NCI-H2171 (cell line): ENCODE results near the gene NARS2.

Source experiments
- DNase-seq: peaks from one replicate; lab custom pipeline; 2025; lab: John Stamatoyannopoulos, UW

The NARS2 gene

DNA sequence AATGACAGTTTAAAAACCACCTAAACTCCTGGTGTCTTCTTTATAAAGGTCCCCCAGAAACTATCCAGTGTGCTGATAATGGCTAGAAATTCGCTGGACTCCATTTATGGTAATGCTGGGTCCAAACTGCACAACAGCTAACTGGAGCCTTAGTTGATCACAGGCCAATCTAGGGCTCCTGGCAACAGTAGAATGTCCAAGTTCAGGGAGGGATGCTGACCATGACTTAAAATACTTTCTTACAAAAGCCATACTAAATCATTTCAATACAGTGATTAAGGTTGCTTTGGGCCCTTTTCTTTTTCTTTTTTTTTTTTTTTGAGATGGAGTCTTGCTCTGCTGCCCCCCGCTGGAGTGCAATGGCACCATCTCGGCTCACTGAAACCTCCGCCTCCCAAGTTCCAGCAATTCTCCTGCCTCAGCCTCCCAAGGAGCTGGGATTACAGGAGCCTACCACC lies 142.6 kb downstream of the NARS2 start:
- DNase-seq = no peak

DNA sequence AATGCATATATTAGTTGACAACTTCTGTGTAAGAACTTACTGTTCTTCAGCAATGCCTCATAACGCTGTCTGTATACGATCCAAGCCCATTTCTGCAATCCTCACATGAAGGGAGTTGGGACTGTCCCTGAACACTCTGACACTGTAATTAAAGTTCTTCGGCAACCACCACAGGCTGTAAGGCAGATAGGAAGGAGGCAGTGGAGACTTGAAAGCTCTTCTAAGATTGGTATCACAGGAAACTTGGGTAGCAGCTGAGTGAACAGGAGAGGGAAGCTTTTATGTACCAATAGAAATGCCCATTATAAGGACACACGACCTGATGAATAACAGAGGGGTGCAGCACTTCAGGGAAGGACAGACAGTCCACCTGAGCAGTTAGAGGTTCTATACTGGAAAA lies 145.0 kb downstream of the NARS2 start:
- no peak for DNase-seq

DNA sequence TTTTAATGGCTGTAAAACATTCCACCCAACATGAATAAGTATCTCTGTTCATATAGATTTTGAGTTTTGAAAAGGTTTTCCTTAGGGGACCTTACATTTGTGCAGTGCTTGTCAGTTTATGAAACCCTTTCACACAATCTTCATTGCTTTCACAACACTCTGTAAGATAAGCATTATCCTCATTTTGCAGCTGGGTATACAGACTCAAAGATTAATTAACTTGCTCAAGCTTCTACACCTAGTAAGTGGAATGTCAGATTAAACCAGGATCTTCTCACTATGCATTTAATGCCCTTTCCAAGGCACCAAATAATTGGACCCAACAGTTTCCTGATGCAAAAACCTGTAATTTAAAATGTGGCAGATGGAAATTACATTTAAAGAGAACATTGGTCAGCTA lies 145.5 kb downstream of the NARS2 start:
- DNase-seq = no peak

DNA sequence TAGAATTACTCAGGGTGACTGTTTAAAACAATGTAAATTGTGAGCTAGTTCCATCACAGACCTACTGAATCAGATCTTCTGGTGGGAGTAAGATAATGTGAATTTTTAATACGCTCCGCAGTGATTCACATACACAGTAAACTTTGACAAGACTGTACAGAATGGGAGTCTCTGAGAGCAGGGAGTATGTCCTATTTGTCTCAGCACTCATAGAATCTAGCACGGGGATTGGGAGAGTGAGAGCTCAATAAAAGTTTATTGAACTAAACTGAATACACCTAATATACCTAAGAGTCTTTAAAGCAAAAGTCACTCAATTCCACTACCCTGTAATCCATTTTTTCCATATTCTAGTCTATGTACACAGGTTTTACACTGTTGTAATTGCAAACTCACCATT lies 145.9 kb downstream of the NARS2 start:
- DNase-seq = no peak

DNA sequence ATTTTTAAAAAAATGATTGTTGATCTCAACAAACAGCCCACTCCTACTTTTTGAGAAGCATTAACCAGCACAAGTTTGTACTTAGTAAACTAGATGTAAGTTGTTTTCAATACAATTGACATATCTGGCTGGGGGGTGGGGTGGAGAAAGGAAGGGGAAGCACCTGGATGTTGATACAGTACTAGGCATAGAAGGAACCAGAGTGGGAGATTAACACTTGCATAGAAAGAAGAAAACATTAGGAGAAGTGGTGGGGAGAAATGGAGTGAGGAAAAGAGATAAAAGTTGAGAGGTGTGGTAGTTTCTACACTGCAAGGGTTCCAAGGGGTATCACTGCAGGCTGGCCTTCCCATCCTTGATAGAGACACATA lies 146.4 kb downstream of the NARS2 start:
- no peak for DNase-seq

DNA sequence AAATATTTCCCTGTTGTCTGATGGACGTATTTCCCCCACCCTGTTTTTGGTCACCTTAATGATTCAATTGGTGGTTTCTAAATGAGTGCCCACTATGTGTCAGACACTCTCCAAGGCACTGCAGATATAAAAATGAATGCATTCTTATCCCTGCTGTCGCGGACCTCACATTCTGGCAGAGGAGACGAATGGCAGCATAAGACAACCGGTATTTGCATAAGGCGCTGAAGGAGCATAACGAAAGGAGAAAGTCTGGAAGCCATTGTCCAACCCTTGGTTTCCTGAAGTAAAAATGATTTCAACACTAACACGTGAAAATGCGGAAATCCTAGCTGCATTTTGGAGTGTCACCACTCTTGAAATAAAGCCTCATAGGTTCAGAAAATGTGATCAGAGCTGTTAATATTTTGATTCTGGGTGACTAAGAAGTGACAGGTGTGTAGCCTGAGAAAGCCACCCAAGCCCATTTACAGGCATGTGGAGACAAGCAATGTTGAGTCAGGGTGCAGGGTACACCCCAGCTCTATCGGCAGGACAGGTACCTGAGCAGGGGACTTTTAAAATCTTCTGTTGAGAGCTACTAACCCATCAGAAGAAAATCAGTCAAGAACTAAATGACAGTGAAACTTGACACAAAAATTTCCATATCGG lies 146.9 kb downstream of the NARS2 start:
- DNase-seq = no peak

DNA sequence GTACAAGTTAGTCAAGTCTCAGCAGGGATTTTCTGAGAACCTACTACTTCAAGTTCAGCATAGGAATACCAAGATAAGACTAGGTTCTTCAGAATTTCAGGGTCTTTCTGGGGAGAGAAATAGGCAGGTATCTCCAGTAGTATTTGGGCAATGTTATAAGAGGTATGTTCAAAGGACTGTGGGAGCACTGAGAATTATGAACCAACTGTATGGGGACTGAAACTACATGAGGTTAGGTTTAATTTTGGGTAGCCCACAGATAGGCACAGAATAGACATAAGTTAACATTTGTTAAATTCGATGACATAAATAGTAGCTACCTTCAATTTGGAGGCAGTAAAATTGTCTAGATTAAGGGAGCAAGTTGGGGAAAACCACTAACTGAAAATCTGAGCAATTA lies 147.8 kb downstream of the NARS2 start:
- DNase-seq = no peak

DNA sequence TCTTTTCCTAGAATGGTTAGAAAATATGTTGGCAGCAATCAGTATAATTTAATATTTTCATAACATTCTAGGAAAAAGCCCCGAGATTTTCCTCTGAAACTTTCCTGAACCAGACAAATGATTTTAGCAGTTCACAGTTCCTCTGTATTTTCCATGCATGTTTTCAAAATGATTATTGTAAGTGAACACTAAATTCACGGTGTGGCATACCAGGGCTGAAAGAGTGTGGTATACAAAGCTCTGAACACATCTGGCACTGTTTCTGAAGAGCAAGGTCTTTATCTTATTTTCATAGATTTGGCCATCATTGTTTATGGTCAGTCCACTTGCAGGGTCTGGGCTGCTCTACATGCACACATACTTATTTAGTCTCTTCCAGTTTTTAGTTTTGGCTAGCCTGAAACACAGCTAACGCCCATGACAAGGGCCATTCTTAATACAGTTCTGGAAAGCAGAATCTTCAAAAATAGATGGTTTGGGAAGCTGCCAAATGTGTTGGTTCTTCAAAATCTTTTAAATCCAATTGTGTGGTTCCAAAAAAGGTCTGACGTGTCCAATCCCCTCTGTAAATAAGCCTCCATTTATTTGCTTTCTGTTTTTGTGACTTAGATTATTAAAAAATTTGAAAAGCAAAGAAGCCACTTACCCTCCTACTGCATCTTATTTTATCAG lies 149.1 kb downstream of the NARS2 start:
- no peak for DNase-seq

DNA sequence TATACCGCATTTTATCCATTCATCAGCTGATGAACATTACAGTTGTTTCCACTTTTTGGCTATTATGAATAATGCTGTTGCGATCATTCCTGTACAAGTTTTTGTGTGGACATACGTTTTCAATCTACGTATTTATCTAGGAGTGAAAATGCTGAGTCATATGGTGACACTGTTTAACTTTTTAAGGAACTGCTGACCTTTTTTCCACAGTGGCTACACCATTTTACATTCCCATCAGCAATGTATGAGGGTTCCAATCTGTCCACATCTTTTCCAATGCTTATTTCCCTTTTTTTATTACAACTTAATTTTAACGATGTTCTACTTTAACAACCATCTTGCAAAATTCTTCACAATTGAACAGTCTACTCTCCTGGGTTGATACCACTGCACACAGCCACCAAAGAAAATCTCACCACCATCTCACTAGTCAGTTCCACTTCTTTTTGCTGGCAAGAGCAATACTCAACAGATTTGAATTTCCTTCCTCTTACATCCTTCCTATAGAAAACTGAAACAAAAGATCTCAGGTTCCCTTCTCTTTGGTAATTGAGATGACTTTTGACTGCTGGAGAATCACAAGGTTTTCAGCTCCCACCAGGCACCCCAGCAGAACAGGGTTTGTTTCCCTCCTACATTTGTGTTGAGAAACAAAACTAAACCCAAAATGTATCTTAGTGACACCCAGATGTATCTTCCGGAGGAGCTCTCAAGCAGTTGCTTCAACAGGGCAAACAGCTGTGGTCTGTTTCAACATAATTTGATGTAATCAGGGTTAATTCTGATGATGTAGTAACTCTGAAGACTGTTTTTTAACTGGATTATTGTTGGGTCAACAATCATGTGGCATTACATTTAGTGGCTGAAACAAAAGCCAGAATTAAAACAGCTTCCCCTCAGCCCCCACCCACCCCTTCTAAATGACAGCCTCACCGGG lies 150.1 kb downstream of the NARS2 start:
- DNase-seq = no peak

DNA sequence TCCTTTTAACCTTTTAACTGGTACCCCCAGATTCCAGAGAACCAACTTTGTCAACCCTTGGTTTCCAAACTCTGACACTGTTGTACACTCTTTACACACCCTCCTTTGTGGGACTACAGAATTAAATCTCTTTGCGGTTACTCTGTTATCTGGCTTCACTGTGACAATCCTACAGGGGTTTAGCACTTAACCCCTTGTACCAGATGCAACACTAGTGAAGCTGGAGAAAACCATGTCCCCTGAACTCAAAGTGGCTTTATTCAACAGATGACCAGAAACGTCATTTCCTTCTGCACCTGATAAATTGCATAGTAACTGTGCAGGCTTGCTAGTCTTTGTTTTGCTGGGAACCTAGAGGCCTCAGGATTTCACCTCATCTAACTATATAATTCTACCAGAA lies 151.4 kb downstream of the NARS2 start:
- DNase-seq = no peak

DNA sequence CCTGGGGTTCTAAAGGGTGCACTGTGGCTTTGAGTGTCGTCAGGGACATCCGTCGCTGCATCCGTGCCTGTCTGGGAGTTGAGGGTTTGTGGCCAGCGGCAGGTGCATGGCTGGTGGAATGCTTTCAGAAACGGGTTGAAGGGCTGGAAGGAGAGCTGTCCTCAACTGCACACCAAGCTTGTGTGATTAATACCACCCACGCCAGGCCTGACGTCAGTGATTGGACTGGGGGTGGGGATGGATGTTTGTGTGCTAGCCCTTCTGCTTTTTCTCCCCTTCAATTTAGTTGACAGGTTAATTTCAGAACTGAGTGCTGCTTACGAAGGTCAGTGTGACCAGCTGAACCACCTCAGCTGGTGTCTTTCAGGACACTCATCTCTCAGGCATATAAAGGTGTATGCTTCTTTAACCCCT lies 153.9 kb downstream of the NARS2 start:
- DNase-seq = no peak

DNA sequence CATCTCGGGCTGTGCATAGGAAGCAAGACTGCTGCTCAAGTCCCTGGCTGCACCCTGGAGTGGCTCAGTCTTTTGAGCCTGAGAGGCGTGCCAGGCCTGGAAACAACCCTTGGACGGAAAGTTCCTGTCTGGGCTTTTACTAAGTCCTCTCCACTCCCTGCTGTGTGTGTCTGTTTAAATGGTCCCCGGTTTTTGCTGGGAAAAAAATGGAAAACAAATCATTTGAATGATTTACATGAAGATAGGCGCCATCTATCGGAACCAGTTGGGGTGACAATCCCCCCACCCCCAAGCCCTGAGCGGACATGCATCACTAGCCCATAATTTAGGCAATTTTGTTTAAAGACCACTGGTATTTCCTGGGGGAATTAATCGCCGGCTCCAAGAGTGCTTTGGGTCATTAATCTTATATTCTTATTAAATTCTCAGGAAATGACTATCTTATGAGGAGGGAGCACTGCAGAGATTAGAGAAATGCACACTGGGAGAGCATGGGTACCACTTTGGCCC lies 154.4 kb downstream of the NARS2 start:
- DNase-seq = no peak

DNA sequence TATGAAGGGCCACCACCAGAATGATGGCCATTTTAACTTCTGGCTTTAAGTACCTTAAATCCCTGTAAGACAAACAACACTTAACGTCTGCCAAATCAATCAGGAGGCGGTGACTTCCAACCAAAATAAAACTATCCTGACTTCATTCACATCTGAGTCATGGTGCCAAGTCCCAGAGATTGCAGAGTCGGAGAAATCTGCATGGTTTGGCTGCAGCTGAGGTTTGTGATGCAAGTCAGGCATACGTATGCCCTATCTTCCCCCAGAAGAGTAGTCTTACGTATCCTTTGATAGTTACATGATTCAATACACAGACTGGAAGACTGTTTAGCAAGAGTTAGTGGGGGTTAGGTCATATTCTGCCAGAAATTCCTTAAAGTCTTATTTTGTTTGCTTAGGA lies 155.3 kb downstream of the NARS2 start:
- no peak for DNase-seq

DNA sequence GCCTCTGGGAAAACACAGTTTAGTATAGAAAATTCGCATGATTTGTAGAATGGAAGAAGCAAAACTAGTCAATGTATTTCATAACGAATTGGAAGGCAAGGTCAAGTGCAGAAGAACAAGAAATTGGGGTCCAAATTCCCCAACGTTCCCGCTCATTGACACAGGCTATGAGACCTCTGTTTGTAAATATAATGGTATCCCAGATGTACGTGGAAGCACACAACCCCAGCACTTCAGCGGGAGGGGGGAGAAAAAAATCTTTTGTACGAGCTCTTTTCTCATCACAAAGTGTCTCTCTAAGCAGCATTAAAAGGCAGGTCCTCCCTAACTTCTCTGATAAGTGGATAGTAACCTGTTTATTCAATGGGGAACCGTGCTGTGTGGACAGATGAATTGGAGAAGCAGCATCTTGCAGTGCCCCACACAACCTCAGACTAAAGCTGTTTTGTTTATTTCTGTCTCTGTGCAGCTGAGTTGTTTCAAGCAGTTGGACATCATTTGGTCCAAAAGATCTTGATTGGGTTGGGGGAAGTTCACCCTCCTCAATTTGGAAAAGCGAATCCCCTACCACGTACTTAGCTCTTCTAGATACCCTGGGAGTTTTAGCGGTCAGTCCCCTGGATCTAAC lies 156.0 kb downstream of the NARS2 start:
- no peak for DNase-seq

DNA sequence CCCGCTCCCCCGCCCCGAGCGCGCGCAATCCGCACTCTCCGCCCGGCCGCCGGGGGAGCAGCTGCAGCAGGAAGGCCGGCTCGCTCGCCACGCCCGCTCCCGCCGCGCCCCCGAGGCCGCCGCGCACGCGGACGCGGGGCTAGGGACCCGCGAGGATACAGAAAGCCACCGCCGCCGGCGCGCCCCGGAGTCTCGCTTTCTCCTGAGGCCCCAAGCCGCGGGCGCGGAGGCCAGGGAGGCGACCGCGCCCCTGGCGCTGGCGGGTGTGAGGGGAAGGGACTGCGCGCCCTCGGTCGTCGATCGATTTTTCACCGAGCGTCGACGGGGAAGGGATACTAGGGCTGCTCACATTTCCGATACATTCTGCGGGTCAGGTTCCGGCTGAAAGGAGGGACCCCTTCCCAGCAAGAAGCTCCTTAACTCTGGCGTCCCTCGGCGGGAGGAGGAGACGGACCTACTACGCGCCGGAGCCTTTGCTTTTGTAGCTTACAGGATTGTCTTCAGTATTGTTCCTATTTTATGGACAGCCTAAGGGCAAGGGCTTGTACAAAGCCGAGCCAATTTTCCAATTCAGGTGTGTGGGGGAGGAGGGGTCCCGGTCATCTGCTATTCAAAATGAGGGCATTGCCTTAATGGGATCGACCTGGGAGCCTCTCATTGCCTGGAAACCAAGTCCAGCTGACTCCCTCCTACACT lies 156.6 kb downstream of the NARS2 start:
- DNase-seq = peak; percentile 92

DNA sequence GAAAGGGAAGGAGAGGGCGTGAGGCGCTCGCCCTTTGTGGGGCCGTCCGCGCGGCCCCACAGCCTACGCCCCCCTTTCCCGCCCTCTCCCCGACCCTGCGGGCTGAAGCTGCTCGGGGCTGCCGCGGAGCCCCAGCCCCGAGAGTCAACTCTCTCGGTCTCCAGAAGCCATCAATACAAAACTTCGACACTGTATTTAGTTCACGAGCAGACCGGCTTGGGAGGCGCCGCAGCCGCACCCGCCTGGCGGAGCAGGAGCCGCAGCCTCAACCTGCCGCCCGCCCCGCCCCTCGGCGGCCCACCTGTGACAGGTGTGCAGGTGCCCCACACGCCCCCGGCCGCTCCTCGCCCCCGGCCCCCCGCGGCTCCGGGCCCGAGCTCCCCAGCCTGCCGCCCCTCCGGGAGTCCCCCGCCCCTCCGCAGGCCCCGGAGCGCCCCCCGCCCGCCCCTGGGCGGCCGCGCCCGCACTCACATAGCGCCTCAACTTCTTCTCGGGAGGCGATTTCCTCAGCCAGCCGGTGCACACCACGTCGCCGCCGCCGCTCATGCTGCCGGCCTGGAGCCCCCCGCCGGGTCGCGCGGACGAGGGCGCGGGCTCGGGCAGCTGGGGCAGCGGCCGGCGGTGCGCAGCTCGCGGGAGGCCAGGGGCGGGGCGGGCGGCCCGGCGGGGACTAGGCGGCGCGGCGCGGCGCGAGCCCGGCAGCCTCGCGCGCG lies 157.3 kb downstream of the NARS2 start, which contains the start of gene GAB2:
Gene GAB2, minus strand, starts transcription at position 646 of the 713 bp plus-strand sequence. Its CDS starts 100 bp downstream, at position 546.
- peak; percentile 59 for DNase-seq

DNA sequence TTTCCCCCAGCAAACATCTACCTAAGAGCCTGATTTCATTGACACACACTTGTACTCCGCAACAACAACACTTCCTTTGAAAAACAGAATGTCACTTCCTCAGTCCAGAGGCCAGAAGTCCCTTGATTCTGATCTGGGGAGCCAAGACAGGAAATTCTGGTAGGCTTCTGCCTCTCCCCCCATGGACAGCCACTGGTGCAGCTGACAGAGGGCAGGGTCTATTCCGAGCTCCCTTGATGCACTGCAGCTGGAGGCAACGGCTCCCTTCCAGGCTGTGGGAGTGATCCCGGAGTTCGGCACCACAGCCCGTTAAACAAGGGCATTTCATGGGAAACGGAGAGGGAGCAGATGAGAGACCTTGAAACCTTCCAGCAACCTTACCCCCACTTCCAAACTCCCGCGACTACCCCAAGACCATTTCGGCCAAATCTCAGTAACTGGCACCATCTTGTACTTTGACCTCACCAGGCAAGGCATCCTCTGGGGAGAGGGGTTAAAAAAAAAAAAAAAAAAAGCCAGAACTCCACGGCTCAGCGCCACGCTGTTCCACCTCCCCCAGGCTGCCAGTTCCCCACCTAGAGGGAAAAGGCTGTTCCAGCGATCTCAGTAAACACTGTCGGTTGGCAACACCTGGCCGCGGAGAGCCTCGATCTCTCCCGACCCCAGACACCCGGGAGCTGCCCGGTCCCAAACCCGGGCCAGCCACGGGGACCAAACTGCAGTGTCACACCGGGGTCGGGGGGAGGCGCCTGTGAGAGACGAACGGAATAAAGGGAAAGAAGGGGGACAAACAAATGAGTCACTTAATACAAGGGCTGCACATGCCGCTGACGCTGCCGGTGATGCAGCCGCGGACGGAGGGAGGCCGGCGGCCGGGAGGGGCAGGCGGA lies 158.1 kb downstream of the NARS2 start:
- peak; percentile 75 for DNase-seq

DNA sequence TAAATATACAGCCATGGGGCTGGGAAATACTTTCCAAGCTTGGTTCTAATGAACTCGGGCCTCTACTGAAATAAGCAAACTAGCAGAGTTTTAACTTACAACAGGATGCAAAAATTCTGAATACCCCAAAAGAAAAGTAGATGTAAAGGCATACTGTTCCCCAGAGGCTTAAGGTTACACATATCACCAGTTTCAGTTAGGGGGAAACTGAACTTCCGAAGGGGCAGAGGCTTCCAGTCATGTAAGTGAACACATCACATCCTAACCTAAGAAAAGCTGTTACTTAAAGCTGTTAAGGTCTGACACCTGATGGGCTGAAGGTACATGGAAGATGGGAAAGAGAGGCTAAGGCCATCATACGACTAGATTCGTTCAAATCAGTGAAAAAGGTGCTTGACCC lies 159.3 kb downstream of the NARS2 start:
- DNase-seq = no peak

DNA sequence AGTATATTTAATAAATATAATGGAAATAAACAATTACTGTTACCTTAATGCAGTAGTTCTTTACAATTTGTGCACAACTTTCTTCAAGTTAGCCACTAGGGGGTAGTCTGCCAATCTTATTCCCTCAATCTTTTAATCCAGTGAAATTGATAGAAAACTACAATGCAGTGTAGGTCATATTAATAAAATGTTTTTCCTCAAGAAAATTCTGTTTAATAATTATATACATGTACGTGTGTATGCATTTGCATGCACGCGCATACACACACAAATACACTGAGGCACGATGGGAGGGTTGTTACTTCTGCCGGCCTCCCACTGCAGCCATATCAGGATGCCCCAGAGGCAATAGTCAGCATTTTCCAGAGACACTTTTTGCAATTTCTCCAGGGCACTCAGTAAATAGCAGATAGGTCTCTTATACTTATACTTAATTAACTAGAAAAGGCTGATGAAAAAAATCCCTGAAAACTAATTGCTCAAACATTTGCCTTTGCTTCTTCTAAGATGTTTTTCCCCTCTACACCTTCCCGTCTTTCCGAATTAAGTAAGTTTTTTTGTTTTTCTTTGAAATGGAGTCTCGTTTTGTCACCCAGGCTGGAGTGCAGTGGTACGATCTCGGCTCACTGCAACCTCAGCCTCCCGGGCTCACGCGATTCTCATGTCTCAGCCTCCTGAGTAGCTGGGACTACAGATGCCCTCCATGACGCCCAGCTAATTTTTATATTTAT lies 160.2 kb downstream of the NARS2 start:
- DNase-seq = no peak
